Mesodermal cell (in vitro differentiated cells): Measurements from ENCODE around the gene CLASP1.
A peak's percentile ranks its signal among the peaks of the same experiment; 100 is the strongest.
"Not testable (repeated sequence)": the region's sequence is repeated elsewhere in the genome, so short reads cannot be mapped to it uniquely, and the experiment has no call there.

Experiments used
- H3K27ac ChIP-seq: 2 replicates; pipeline ENCODE4 v1.7.0; 2013; ENCODE audit warnings: mild to moderate bottlenecking, low read depth, low read length, moderate library complexity; ENCODE audit not compliant: severe bottlenecking
- H3K36me3 ChIP-seq: 2 replicates; pipeline ENCODE4 v1.7.1; 2013; ENCODE audit warnings: mild to moderate bottlenecking, low read length, moderate library complexity; ENCODE audit not compliant: control insufficient read depth, insufficient read depth
- H3K4me1 ChIP-seq: one replicate; pipeline ENCODE4 v1.7.1; 2013; ENCODE audit warnings: mild to moderate bottlenecking, low read length; ENCODE audit not compliant: insufficient read depth, control insufficient read depth, poor library complexity, severe bottlenecking
- H3K4me3 ChIP-seq: 2 replicates; pipeline ENCODE4 v1.7.0; 2013; ENCODE audit warnings: low read length, control low read depth, mild to moderate bottlenecking; ENCODE audit not compliant: insufficient read depth, poor library complexity, severe bottlenecking; ENCODE audit errors: extremely low read depth
- H3K9me3 ChIP-seq: 2 replicates; pipeline ENCODE4 v1.7.1; 2013; ENCODE audit warnings: mild to moderate bottlenecking, low read length, moderate library complexity; ENCODE audit not compliant: control insufficient read depth
- WGBS, 2 experiments: methylation state at CpG; one replicate each; pipeline ENCODE4 v1.1.5; 2013; ENCODE audit warnings: missing lambda C conversion rate in 2 of 2; ENCODE audit not compliant: insufficient coverage in 2 of 2; 5-methylcytosine and 5-hydroxymethylcytosine counted together

CLASP1 gene

GRCh38 chr2:121562269-121563176 is 86.7 kb downstream of the CLASP1 start:
- no peak overlapping the region for H3K4me3 ChIP-seq
- H3K27ac ChIP-seq = peak overlapping the region; percentile 34
- whole genome bisulfite sequencing, 2 experiments = 93% methylated on average over 3 of the region's 4 CpGs
- H3K36me3 ChIP-seq = peaks cover 3% of the 10 kb centered on the region
- peaks cover 10% of the 10 kb centered on the region for H3K9me3 ChIP-seq
- H3K4me1 ChIP-seq = peaks cover 17% of the 10 kb centered on the region

- WGBS, 2 experiments = 67 to 89% methylated on average over 1 to 2 of the region's 2 CpGs
- H3K4me1 ChIP-seq = peaks cover 17% of the 10 kb centered on the region
- no peak overlapping the region for H3K4me3 ChIP-seq
- peaks cover 3% of the 10 kb centered on the region for H3K36me3 ChIP-seq
- peaks cover 10% of the 10 kb centered on the region for H3K9me3 ChIP-seq
- peak overlapping the region; percentile 34 for H3K27ac ChIP-seq
Observed at GRCh38 chr2:121561617-121562268, 87.5 kb downstream of the CLASP1 start.

- WGBS, 2 experiments = 81% methylated on average over 2 of the region's 7 CpGs; no CpG with 5 or more reads in 1 of the 2 experiments
- peaks cover 17% of the 10 kb centered on the region for H3K4me1 ChIP-seq
Observed at GRCh38 chr2:121558329-121558728, 90.9 kb downstream of the CLASP1 start.

GRCh38 chr2:121555008-121555407 is 94.3 kb downstream of the CLASP1 start:
- Histone ChIP-seq H3K9me3 (peaks cover 7% of the 10 kb centered on the region), H3K36me3 (peaks cover 6% of the 10 kb centered on the region), H3K4me1 (no peaks in the 10 kb centered on the region), H3K27ac (peak overlapping the region; percentile 2), H3K4me3 (no peak overlapping the region)
- 84 to 94% methylated on average over 6 to 7 of the region's 7 CpGs for WGBS, 2 experiments

More at GRCh38 chr2:121558329-121558728, 90.9 kb downstream of the CLASP1 start:
- no peaks in the 10 kb centered on the region for H3K9me3 ChIP-seq
- H3K4me3 ChIP-seq = no peak overlapping the region
- H3K36me3 ChIP-seq = peaks cover 6% of the 10 kb centered on the region
- H3K27ac ChIP-seq = no peak overlapping the region

- H3K27ac ChIP-seq, H3K4me3 ChIP-seq, H3K4me1 ChIP-seq, H3K36me3 ChIP-seq, H3K9me3 ChIP-seq: not testable (repeated sequence)
- 80 to 88% methylated on average over 1 of the region's 2 CpGs for WGBS, 2 experiments
Observed at GRCh38 chr2:121552477-121553180, 96.6 kb downstream of the CLASP1 start.

GRCh38 chr2:121550669-121551068 is 98.6 kb downstream of the CLASP1 start:
- Histone ChIP-seq H3K4me1 (no peaks in the 10 kb centered on the region), H3K27ac (no peak overlapping the region), H3K4me3 (no peak overlapping the region), H3K9me3 (peaks cover 10% of the 10 kb centered on the region), H3K36me3 (peaks cover 6% of the 10 kb centered on the region)
- WGBS, 2 experiments = 93% methylated on average over 2 of the region's 2 CpGs

GRCh38 chr2:121547646-121548045 is 101.6 kb downstream of the CLASP1 start:
- 92 to 100% methylated on average over 4 to 5 of the region's 5 CpGs for WGBS, 2 experiments
- H3K27ac ChIP-seq = no peak overlapping the region
- no peak overlapping the region for H3K4me3 ChIP-seq
- H3K36me3 ChIP-seq = no peaks in the 10 kb centered on the region
- H3K9me3 ChIP-seq = peaks cover 10% of the 10 kb centered on the region
- no peaks in the 10 kb centered on the region for H3K4me1 ChIP-seq

GRCh38 chr2:121545913-121546312 is 103.3 kb downstream of the CLASP1 start:
- no peaks in the 10 kb centered on the region for H3K4me1 ChIP-seq
- H3K27ac ChIP-seq = no peak overlapping the region
- no peaks in the 10 kb centered on the region for H3K36me3 ChIP-seq
- no peak overlapping the region for H3K4me3 ChIP-seq
- WGBS, 2 experiments = 80% methylated on average over 1 of the region's 2 CpGs; no CpG with 5 or more reads in 1 of the 2 experiments
- H3K9me3 ChIP-seq = peaks cover 8% of the 10 kb centered on the region

GRCh38 chr2:121545257-121545656 is 104.0 kb downstream of the CLASP1 start:
- H3K4me1 ChIP-seq = no peaks in the 10 kb centered on the region
- peaks cover 3% of the 10 kb centered on the region for H3K9me3 ChIP-seq
- no peak overlapping the region for H3K4me3 ChIP-seq
- 94 to 95% methylated on average over 3 to 6 of the region's 7 CpGs for WGBS, 2 experiments
- no peaks in the 10 kb centered on the region for H3K36me3 ChIP-seq
- no peak overlapping the region for H3K27ac ChIP-seq

- H3K36me3 ChIP-seq = no peaks in the 10 kb centered on the region
- H3K9me3 ChIP-seq = no peaks in the 10 kb centered on the region
- 82 to 98% methylated on average over 4 to 5 of the region's 7 CpGs for WGBS, 2 experiments
- no peak overlapping the region for H3K4me3 ChIP-seq
- H3K27ac ChIP-seq = no peak overlapping the region
- no peaks in the 10 kb centered on the region for H3K4me1 ChIP-seq
Observed at GRCh38 chr2:121541495-121541894, 107.8 kb downstream of the CLASP1 start.
